Loucy (cell line): ENCODE measurements around the gene AURKAIP1.

Source experiments
- H2AFZ ChIP-seq: fragments of 200-600 bp; sonication (generic); 2 replicates; pipeline ENCODE4 v1.6.0; 2016; ENCODE audit warnings: antibody characterized with exemption, mild to moderate bottlenecking, low read length, moderate library complexity
- H3F3A ChIP-seq: fragments of 200-600 bp; 2 replicates; pipeline ENCODE4 v1.6.0; 2016; ENCODE audit warnings: antibody characterized with exemption, low read depth, mild to moderate bottlenecking
- H3K27me3 ChIP-seq: fragments of 200-600 bp; sonication (generic); 2 replicates; pipeline ENCODE4 v1.6.1; 2014; ENCODE audit warnings: low read length, mild to moderate bottlenecking; ENCODE audit not compliant: insufficient read depth, poor library complexity, severe bottlenecking
- H3K36me3 ChIP-seq: fragments of 200-600 bp; sonication (generic); 2 replicates; pipeline ENCODE4 v1.6.1; 2016; ENCODE audit warnings: low read length; ENCODE audit not compliant: insufficient read depth
- H3K4me1 ChIP-seq: fragments of 200-600 bp; sonication (generic); 2 replicates; pipeline ENCODE4 v1.5.1; 2014; ENCODE audit warnings: low read length, mild to moderate bottlenecking; ENCODE audit not compliant: insufficient read depth, poor library complexity, severe bottlenecking
- H3K4me2 ChIP-seq: fragments of 200-600 bp; sonication (generic); 2 replicates; pipeline ENCODE4 v1.6.0; 2014; ENCODE audit warnings: antibody characterized with exemption, low read length, low read depth, mild to moderate bottlenecking; ENCODE audit not compliant: poor library complexity, severe bottlenecking
- H3K4me3 ChIP-seq: fragments of 200-600 bp; sonication (generic); 2 replicates; pipeline ENCODE4 v1.5.1; 2014; ENCODE audit warnings: low read length, mild to moderate bottlenecking, mixed read lengths; ENCODE audit not compliant: poor library complexity, severe bottlenecking
- H3K79me2 ChIP-seq: fragments of 200-600 bp; sonication (generic); 2 replicates; pipeline ENCODE4 v1.6.1; 2014; ENCODE audit warnings: low read length; ENCODE audit not compliant: insufficient read depth
- H3K9ac ChIP-seq: fragments of 200-600 bp; sonication (generic); 2 replicates; pipeline ENCODE4 v1.6.0; 2014; ENCODE audit warnings: mild to moderate bottlenecking, low read depth, low read length, moderate library complexity; ENCODE audit not compliant: poor library complexity, severe bottlenecking
- H3K9me2 ChIP-seq: fragments of 200-600 bp; sonication (generic); replicated peaks from 2 replicates; pipeline ENCODE4 v1.6.1; 2016; ENCODE audit warnings: low read depth, low read length, mixed read lengths
- H3K9me3 ChIP-seq: fragments of 200-600 bp; sonication (generic); 2 replicates; pipeline ENCODE4 v1.6.1; 2014; ENCODE audit warnings: mild to moderate bottlenecking, antibody characterized with exemption, low read length, low read depth; ENCODE audit not compliant: insufficient read depth
- H4K20me1 ChIP-seq: fragments of 200-600 bp; sonication (generic); 2 replicates; pipeline ENCODE4 v1.6.0; 2014; ENCODE audit warnings: antibody characterized with exemption, low read length, mild to moderate bottlenecking; ENCODE audit not compliant: insufficient read depth, poor library complexity, severe bottlenecking
- CTCF ChIP-seq: fragments of 200-600 bp; sonication (generic); conservative IDR thresholded peaks from 2 replicates; pipeline ENCODE4 v1.5.1; 2014; ENCODE audit warnings: mild to moderate bottlenecking, antibody characterized with exemption, low read length
- EZH2phosphoT487 ChIP-seq: fragments of 200-600 bp; IDR thresholded peaks from 2 replicates; pipeline ENCODE4 v1.6.1; 2018; ENCODE audit warnings: antibody characterized with exemption, mild to moderate bottlenecking, moderate library complexity, borderline replicate concordance

Gene AURKAIP1

GRCh38 chr1:1332774-1333480, 42.1 kb downstream of the AURKAIP1 start:
- Histone ChIP-seq H3K4me3 (no peak overlapping the region), H3K9me3 (no peaks in the 10 kb centered on the region), H3K79me2 (no peaks in the 10 kb centered on the region), H2AFZ (no peak overlapping the region), H4K20me1 (no peaks in the 10 kb centered on the region), H3K9me2 (no peaks in the 10 kb centered on the region), H3K27me3 (no peaks in the 10 kb centered on the region), H3F3A (no peaks in the 10 kb centered on the region), H3K4me1 (no peaks in the 10 kb centered on the region), H3K4me2 (no peak overlapping the region), H3K36me3 (no peaks in the 10 kb centered on the region), H3K9ac (no peak overlapping the region)
- TF ChIP-seq CTCF, result no peak
- no peak for TF ChIP-seq EZH2phosphoT487

GRCh38 chr1:1332031-1332755, 42.8 kb downstream of the AURKAIP1 start:
- no peak for TF ChIP-seq EZH2phosphoT487
- no peak for TF ChIP-seq CTCF
- Histone ChIP-seq H3K4me2 (no peak overlapping the region), H3K4me1 (no peaks in the 10 kb centered on the region)

GRCh38 chr1:1331068-1331965, 43.7 kb downstream of the AURKAIP1 start, which contains the start of gene TAS1R3:
TSS of gene TAS1R3 (plus strand) at chr1:1331280. CDS start at chr1:1331346, 66 bp downstream.
- TF ChIP-seq CTCF (no peak), EZH2phosphoT487 (no peak)
- no peaks in the 10 kb centered on the region for H3K27me3 ChIP-seq
- peaks cover 4% of the 10 kb centered on the region; the same call in 1 of the 2 replicates for H3K79me2 ChIP-seq
- no peaks in the 10 kb centered on the region for H3K36me3 ChIP-seq
- H3K4me1 ChIP-seq, result peaks cover 2% of the 10 kb centered on the region
- H3K4me2 ChIP-seq, result no peak within 1 kb of the TSS
- no peaks in the 10 kb centered on the region for H3K9me3 ChIP-seq
- H3F3A ChIP-seq, result no peaks in the 10 kb centered on the region
- H2AFZ ChIP-seq, result no peak within 1 kb of the TSS
- no peak within 1 kb of the TSS for H3K4me3 ChIP-seq
- H3K9me2 ChIP-seq, result no peaks in the 10 kb centered on the region
- H3K9ac ChIP-seq, result no peak within 1 kb of the TSS
- peaks cover 4% of the 10 kb centered on the region for H4K20me1 ChIP-seq

More at GRCh38 chr1:1332031-1332755, 42.8 kb downstream of the AURKAIP1 start:
- Histone ChIP-seq H3K4me3 (no peak overlapping the region), H3K9me2 (no peaks in the 10 kb centered on the region), H3F3A (no peaks in the 10 kb centered on the region), H3K79me2 (no peaks in the 10 kb centered on the region), H3K27me3 (no peaks in the 10 kb centered on the region), H2AFZ (no peak overlapping the region), H3K9ac (no peak overlapping the region), H3K36me3 (no peaks in the 10 kb centered on the region), H4K20me1 (no peaks in the 10 kb centered on the region), H3K9me3 (no peaks in the 10 kb centered on the region)
